Type B pancreatic cell (in vitro differentiated cells): Measurements from ENCODE around the gene RPTOR. TPM values are rescaled to one million over a fixed set of nuclear protein-coding genes. Genes with fewer than 3 reads are reported as not detected.
"Not testable (repeated sequence)": the region's sequence is repeated elsewhere in the genome, so short reads cannot be mapped to it uniquely, and the experiment has no call there.

Source experiments
- DNase-seq: peaks from one replicate; pipeline ENCODE4 v3.0.0; 2021; ENCODE audit warnings: mixed read lengths; ENCODE audit not compliant: unreplicated experiment; ENCODE audit errors: extremely low spot score
- H3K27ac Mint-ChIP-seq: 2 replicates; pipeline ENCODE4 v1.8.0; 2021; ENCODE audit warnings: mild to moderate bottlenecking, mixed read lengths
- H3K27me3 Mint-ChIP-seq: 2 replicates; pipeline ENCODE4 v1.8.0; 2021; ENCODE audit warnings: mixed read lengths
- H3K36me3 Mint-ChIP-seq: 2 replicates; pipeline ENCODE4 v1.8.0; 2021; ENCODE audit warnings: mixed read lengths
- H3K4me1 Mint-ChIP-seq: one replicate; pipeline ENCODE4 v1.8.0; 2021; ENCODE audit warnings: mixed read lengths; ENCODE audit not compliant: unreplicated experiment
- H3K4me3 Mint-ChIP-seq: 2 replicates; pipeline ENCODE4 v1.8.0; 2021; ENCODE audit warnings: mild to moderate bottlenecking, mixed read lengths
- H3K9me3 Mint-ChIP-seq: 2 replicates; pipeline ENCODE4 v1.8.0; 2021; ENCODE audit warnings: mixed read lengths
- total RNA-seq: library from RNA; stranded (reverse); gene quantifications from 2 replicates; pipeline ENCODE4 v1.2.1, GENCODE V29; 2021; ENCODE audit warnings: low replicate concordance
- TF ChIP-seq, protein P1 (sequence below): fragments of 200-600 bp; sonication (generic); conservative IDR thresholded peaks from 2 replicates; pipeline ENCODE4 v1.5.0; 2021; ENCODE audit warnings: antibody characterized with exemption, mild to moderate bottlenecking

RPTOR gene
- total RNA-seq, 1 donor from 2014 or later: 39.8 TPM

DNA sequence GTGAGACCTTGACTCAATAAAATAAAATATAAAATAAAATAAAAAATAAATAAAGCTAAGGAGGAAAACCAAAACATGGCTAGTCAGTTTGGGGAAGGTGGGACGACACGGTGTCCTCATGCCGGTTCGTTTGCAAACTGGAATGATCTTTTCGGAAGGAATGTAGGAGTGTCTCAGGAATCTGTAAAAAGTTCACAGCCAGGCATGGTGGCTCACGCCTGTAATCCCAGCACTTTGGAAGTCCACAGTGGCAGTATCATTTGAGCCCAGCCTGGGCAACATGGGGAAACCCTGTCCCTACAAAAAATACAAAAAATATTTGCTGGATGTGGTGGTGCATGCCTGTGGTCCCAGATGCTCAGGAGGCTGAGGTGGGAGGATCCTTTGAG is 14.7 kb upstream of the RPTOR start:
- no peak for DNase-seq
- peaks cover 12% of the 10 kb centered on the region for H3K27me3 Mint-ChIP-seq
- H3K4me3 Mint-ChIP-seq: no peak overlapping the region
- no peaks in the 10 kb centered on the region for H3K4me1 Mint-ChIP-seq
- no peak overlapping the region for H3K27ac Mint-ChIP-seq
- no peaks in the 10 kb centered on the region for H3K36me3 Mint-ChIP-seq
- TF ChIP-seq, protein P1, sequence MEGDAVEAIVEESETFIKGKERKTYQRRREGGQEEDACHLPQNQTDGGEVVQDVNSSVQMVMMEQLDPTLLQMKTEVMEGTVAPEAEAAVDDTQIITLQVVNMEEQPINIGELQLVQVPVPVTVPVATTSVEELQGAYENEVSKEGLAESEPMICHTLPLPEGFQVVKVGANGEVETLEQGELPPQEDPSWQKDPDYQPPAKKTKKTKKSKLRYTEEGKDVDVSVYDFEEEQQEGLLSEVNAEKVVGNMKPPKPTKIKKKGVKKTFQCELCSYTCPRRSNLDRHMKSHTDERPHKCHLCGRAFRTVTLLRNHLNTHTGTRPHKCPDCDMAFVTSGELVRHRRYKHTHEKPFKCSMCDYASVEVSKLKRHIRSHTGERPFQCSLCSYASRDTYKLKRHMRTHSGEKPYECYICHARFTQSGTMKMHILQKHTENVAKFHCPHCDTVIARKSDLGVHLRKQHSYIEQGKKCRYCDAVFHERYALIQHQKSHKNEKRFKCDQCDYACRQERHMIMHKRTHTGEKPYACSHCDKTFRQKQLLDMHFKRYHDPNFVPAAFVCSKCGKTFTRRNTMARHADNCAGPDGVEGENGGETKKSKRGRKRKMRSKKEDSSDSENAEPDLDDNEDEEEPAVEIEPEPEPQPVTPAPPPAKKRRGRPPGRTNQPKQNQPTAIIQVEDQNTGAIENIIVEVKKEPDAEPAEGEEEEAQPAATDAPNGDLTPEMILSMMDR: no peak
- no peaks in the 10 kb centered on the region for H3K9me3 Mint-ChIP-seq

DNA sequence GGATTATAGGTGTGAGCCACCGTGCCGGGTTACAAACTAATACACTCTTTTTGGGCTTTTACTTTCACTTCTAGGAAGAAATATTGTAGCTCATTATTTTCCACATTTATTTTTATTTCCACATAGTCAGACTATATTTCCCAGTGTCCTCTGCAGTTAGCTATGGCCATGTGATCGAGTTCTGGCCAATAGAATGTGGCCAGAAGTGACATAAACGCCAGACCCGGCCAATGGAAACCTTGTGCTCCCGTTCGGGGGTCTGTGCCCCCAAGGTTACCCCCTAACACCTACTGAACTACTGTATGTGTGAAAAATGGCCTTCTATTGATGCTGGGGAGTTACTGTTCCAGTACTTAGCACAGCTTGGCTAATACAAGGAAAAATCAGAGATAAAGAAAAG is 13.2 kb upstream of the RPTOR start:
- Mint-ChIP-seq H3K4me3 (no peak overlapping the region), H3K36me3 (no peaks in the 10 kb centered on the region), H3K27ac (no peak overlapping the region), H3K9me3 (no peaks in the 10 kb centered on the region), H3K27me3 (peaks cover 12% of the 10 kb centered on the region), H3K4me1 (no peaks in the 10 kb centered on the region)
- TF ChIP-seq, protein P1: no peak
- DNase-seq: no peak

DNA sequence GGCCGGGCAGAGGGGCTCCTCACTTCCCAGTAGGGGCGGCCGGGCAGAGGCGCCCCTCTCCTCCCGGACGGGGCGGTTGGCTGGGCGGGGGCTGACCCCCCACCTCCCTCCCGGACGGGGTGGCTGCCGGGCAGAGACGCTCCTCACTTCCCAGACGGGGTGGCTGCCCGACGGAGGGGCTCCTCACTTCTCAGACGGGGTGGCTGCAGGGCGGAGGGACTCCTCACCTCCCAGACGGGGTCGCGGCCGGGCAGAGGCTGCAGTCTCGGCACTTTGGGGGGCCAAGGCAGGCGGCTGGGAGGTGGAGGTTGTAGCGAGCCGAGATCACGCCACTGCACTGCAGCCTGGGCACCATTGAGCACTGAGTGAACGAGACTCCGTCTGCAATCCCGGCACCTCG is 7.3 kb upstream of the RPTOR start:
- not testable (repeated sequence) for H3K27ac Mint-ChIP-seq, H3K4me3 Mint-ChIP-seq, H3K27me3 Mint-ChIP-seq, H3K9me3 Mint-ChIP-seq, H3K4me1 Mint-ChIP-seq, H3K36me3 Mint-ChIP-seq, DNase-seq

GRCh38 chr17:80538484-80538883 is 6.2 kb upstream of the RPTOR start:
- peaks cover 9% of the 10 kb centered on the region for H3K4me1 Mint-ChIP-seq
- no peak overlapping the region for H3K4me3 Mint-ChIP-seq
- no peaks in the 10 kb centered on the region for H3K9me3 Mint-ChIP-seq
- DNase-seq: no peak
- H3K27ac Mint-ChIP-seq: no peak overlapping the region
- H3K27me3 Mint-ChIP-seq: peaks cover 9% of the 10 kb centered on the region
- TF ChIP-seq, protein P1: no peak
- H3K36me3 Mint-ChIP-seq: no peaks in the 10 kb centered on the region

- TF ChIP-seq, protein P1: no peak
- peaks cover 9% of the 10 kb centered on the region for H3K27me3 Mint-ChIP-seq
- peak overlapping the region; percentile 49 for H3K4me3 Mint-ChIP-seq
- no peak overlapping the region for H3K27ac Mint-ChIP-seq
- peaks cover 9% of the 10 kb centered on the region for H3K4me1 Mint-ChIP-seq
- no peak for DNase-seq
- H3K9me3 Mint-ChIP-seq: no peaks in the 10 kb centered on the region
- H3K36me3 Mint-ChIP-seq: no peaks in the 10 kb centered on the region
Observed at GRCh38 chr17:80539022-80539641, 5.5 kb upstream of the RPTOR start.

DNA sequence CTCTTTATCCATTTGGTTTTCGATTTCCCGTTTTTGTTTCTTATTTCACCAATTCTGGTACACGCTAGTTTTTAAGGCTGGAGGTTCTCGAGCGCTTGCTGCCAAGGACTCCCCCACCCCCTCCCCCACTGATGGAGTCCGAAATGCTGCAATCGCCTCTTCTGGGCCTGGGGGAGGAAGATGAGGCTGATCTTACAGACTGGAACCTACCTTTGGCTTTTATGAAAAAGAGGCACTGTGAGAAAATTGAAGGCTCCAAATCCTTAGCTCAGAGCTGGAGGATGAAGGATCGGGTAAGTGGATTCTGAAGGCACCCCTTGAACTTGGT is 825 bp downstream of the RPTOR start:
- peak overlapping the region; percentile 91 for H3K27ac Mint-ChIP-seq
- peaks cover 3% of the 10 kb centered on the region for H3K27me3 Mint-ChIP-seq
- H3K36me3 Mint-ChIP-seq: no peaks in the 10 kb centered on the region
- H3K4me1 Mint-ChIP-seq: peaks cover 25% of the 10 kb centered on the region
- TF ChIP-seq, protein P1: no peak
- DNase-seq: no peak
- peak overlapping the region; percentile 95 for H3K4me3 Mint-ChIP-seq
- H3K9me3 Mint-ChIP-seq: no peaks in the 10 kb centered on the region
